ENCODE measurements around the gene MR1. TPM values are rescaled to one million over a fixed set of nuclear protein-coding genes. Genes with fewer than 3 reads are reported as not detected.

Gene MR1
- 31.9 and 37.8 TPM in 2 replicates for total RNA-seq

DNA sequence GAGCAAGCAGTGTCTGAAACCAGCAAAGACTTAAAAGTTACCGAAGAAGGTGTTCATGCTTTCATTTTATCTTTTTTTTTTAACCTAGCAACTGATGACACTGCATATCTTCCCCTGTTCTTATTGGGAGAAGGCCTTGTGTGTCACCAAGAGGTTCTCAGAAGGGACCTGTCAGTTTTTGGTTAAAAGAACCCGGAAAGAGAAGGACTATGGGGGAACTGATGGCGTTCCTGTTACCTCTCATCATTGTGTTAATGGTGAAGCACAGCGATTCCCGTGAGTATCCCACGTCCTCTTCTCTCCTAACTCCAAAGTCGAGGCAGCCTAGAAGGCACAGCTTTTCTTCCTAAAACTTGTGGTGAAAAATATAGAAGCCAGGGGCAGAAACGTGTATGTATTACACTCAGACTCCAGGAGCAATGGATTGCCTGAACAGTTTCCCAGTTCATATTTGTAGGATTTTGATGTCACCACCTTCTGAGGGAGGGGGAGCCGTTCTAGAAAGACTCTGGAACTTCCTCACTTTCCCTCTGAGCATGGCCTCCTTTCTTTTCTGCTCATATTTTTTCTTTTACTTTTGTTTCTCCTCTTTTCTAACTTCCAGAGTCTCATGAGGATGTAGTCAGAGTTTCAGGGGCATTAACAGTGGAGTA lies at the start of gene MR1:
MR1 (plus strand) TSS at position 185 of the 653 bp plus-strand sequence; CDS start at position 210, 25 bp downstream.

GRCh38 chr1:181088079-181089016 lies 54.6 kb downstream of the MR1 start, which contains the start of gene IER5:
IER5 (plus strand) TSS chr1:181088700; CDS start chr1:181088903, 203 bp downstream.

Other genes with a start within 250 kb of the MR1 start
- gene KIAA1614, start 121.1 kb upstream of the MR1 start, total RNA-seq = 14.0 and 14.1 TPM in 2 replicates
- gene STX6, start 11.1 kb upstream of the MR1 start, total RNA-seq = 26.7 and 37.8 TPM in 2 replicates
- 6.1 and 17.5 TPM in 2 replicates for gene IER5, start 54.7 kb downstream of the MR1 start, total RNA-seq

Data from articular chondrocyte of knee joint (primary cell).